ENCODE data around the gene TMED6.

- TF ChIP-seq CTCF (IDR thresholded peaks at IDR 0.05; ENCODE audit: insufficient read depth, low read length, poor library complexity, severe bottlenecking) (no peak), EZH2phosphoT487 (conservative IDR thresholded peaks at IDR 0.05; ENCODE audit: low read length) (no peak)
Measured at GRCh38 chr16:69350536-69351133, 951 bp downstream of the TMED6 start.

Data from SU-DHL-6 (cell line).